SK-N-SH treated with all-trans-retinoic acid at 6 μM for 48 hours (cell line): ENCODE measurements around the gene PIK3R1.

Source experiments
- ATAC-seq: fragments of 200-7000 bp; cut with Tn5 transposase; 3 replicates; pipeline ENCODE4 v1.9.1; 2020; ENCODE audit warnings: mild to moderate bottlenecking, moderate library complexity
- ARNTL ChIP-seq: fragments of 450-650 bp; formaldehyde crosslinking; IDR thresholded peaks from 2 replicates; pipeline ENCODE4 v1.5.0; 2020; ENCODE audit warnings: low read depth, mild to moderate bottlenecking, moderate library complexity, borderline replicate concordance
- BACH2 ChIP-seq: fragments of 250-450 bp; sonication (Bioruptor Pico); IDR thresholded peaks from 2 replicates; pipeline ENCODE4 v1.9.0; 2021; ENCODE audit warnings: mild to moderate bottlenecking, borderline replicate concordance
- CSDC2 ChIP-seq: fragments of 250-450 bp; sonication (Bioruptor Pico); IDR thresholded peaks from 2 replicates; pipeline ENCODE4 v1.5.0; 2020; ENCODE audit warnings: mild to moderate bottlenecking, moderate library complexity
- ESRRG ChIP-seq: fragments of 250-450 bp; sonication (Bioruptor Pico); IDR thresholded peaks from 2 replicates; pipeline ENCODE4 v1.6.1; 2021; ENCODE audit warnings: mild to moderate bottlenecking
- GLIS3 ChIP-seq: fragments of 250-450 bp; sonication (Bioruptor Pico); IDR thresholded peaks from 2 replicates; pipeline ENCODE4 v1.5.0; 2020; ENCODE audit warnings: mild to moderate bottlenecking, moderate library complexity
- OSR1 ChIP-seq: fragments of 250-450 bp; sonication (Bioruptor Pico); IDR thresholded peaks from 2 replicates; pipeline ENCODE4 v1.8.0; 2022; ENCODE audit warnings: moderate library complexity, mild to moderate bottlenecking, inconsistent platforms
- PPARA ChIP-seq: fragments of 250-450 bp; sonication (Bioruptor Pico); IDR thresholded peaks from 2 replicates; pipeline ENCODE4 v1.5.0; 2020; ENCODE audit warnings: mild to moderate bottlenecking, borderline replicate concordance
- RARB ChIP-seq: fragments of 250-450 bp; sonication (Bioruptor Pico); IDR thresholded peaks from 2 replicates; pipeline ENCODE4 v1.8.0; 2021; ENCODE audit warnings: mild to moderate bottlenecking, moderate library complexity
- SNAI2 ChIP-seq: fragments of 250-450 bp; sonication (Bioruptor Pico); IDR thresholded peaks from 2 replicates; pipeline ENCODE4 v1.5.0; 2020; ENCODE audit warnings: mild to moderate bottlenecking, moderate library complexity
- TCF4 ChIP-seq: fragments of 250-450 bp; sonication (Bioruptor Pico); IDR thresholded peaks from 2 replicates; pipeline ENCODE4 v1.8.0; 2021; ENCODE audit warnings: mild to moderate bottlenecking, moderate library complexity, borderline replicate concordance
- ZC3H10 ChIP-seq: fragments of 250-450 bp; sonication (Bioruptor Pico); IDR thresholded peaks from 2 replicates; pipeline ENCODE4 v1.5.1; 2021; ENCODE audit warnings: mild to moderate bottlenecking, moderate library complexity
- ZFP30 ChIP-seq: fragments of 450-650 bp; formaldehyde crosslinking; IDR thresholded peaks from 2 replicates; pipeline ENCODE4 v1.5.0; 2022; ENCODE audit warnings: mild to moderate bottlenecking, moderate library complexity
- ZNF565 ChIP-seq: fragments of 450-650 bp; formaldehyde crosslinking; conservative IDR thresholded peaks from 2 replicates; pipeline ENCODE4 v1.5.0; 2020; ENCODE audit warnings: low read depth, mild to moderate bottlenecking, moderate library complexity
- ZNF70 ChIP-seq: fragments of 450-650 bp; formaldehyde crosslinking; IDR thresholded peaks from 2 replicates; pipeline ENCODE4 v1.5.0; 2020; ENCODE audit warnings: mild to moderate bottlenecking, moderate library complexity
- ZNF8 ChIP-seq: fragments of 450-650 bp; formaldehyde crosslinking; IDR thresholded peaks from 2 replicates; pipeline ENCODE4 v1.5.0; 2020; ENCODE audit warnings: mild to moderate bottlenecking, moderate library complexity
- TF ChIP-seq, protein P1 (sequence below): fragments of 250-450 bp; sonication (Bioruptor Pico); IDR thresholded peaks from 2 replicates; pipeline ENCODE4 v1.8.0; 2020; ENCODE audit warnings: mild to moderate bottlenecking, moderate library complexity, borderline replicate concordance
- TF ChIP-seq, protein P2 (sequence below): fragments of 250-450 bp; sonication (Bioruptor Pico); IDR thresholded peaks from 2 replicates; pipeline ENCODE4 v1.5.1; 2021; ENCODE audit warnings: mild to moderate bottlenecking, moderate library complexity
- TF ChIP-seq, protein P3 (sequence below): fragments of 250-450 bp; sonication (Bioruptor Pico); IDR thresholded peaks from 2 replicates; pipeline ENCODE4 v1.5.1; 2020; ENCODE audit warnings: low read depth, mild to moderate bottlenecking, moderate library complexity
- TF ChIP-seq, protein P4 (sequence below): fragments of 250-450 bp; sonication (Bioruptor Pico); IDR thresholded peaks from 2 replicates; pipeline ENCODE4 v1.8.0; 2021; ENCODE audit warnings: low read depth, mild to moderate bottlenecking, moderate library complexity, borderline replicate concordance
- TF ChIP-seq, protein P5 (sequence below): fragments of 250-450 bp; sonication (Bioruptor Pico); IDR thresholded peaks from 2 replicates; pipeline ENCODE4 v1.5.0; 2020; ENCODE audit warnings: mild to moderate bottlenecking, moderate library complexity

Gene PIK3R1

DNA sequence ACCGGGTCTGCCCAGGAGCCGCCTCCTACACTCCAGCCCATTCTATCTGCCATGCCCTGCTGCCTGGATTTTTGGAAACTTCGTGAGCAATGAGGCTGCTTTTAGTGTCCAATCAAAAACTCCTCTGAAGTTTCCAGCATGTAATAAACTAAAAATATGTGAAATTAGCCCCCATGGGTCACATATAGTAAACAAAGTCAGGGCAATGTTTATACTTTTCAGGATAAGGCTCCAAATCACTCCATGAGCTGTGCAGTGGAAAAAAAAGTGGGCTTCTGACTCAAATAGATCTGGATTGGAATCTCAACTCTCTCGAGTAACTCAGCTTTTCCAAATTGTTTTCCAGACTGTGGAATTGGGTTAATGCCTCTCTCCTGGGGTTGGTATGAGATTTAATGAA lies 68.2 kb downstream of the PIK3R1 start:
- no peak for TF ChIP-seq ARNTL
- no peak for TF ChIP-seq ZNF70 (CRISPR knock-in tag)
- no peak for TF ChIP-seq BACH2 (CRISPR knock-in tag)
- no peak for TF ChIP-seq RARB (CRISPR knock-in tag)
- no peak for TF ChIP-seq SNAI2
- TF ChIP-seq, protein P1, sequence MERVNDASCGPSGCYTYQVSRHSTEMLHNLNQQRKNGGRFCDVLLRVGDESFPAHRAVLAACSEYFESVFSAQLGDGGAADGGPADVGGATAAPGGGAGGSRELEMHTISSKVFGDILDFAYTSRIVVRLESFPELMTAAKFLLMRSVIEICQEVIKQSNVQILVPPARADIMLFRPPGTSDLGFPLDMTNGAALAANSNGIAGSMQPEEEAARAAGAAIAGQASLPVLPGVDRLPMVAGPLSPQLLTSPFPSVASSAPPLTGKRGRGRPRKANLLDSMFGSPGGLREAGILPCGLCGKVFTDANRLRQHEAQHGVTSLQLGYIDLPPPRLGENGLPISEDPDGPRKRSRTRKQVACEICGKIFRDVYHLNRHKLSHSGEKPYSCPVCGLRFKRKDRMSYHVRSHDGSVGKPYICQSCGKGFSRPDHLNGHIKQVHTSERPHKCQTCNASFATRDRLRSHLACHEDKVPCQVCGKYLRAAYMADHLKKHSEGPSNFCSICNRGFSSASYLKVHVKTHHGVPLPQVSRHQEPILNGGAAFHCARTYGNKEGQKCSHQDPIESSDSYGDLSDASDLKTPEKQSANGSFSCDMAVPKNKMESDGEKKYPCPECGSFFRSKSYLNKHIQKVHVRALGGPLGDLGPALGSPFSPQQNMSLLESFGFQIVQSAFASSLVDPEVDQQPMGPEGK (CRISPR knock-in tag), result no peak
- no peak for TF ChIP-seq GLIS3
- no peak for TF ChIP-seq ZNF565 (CRISPR knock-in tag)
- TF ChIP-seq PPARA (CRISPR knock-in tag), result no peak
- TF ChIP-seq, protein P2, sequence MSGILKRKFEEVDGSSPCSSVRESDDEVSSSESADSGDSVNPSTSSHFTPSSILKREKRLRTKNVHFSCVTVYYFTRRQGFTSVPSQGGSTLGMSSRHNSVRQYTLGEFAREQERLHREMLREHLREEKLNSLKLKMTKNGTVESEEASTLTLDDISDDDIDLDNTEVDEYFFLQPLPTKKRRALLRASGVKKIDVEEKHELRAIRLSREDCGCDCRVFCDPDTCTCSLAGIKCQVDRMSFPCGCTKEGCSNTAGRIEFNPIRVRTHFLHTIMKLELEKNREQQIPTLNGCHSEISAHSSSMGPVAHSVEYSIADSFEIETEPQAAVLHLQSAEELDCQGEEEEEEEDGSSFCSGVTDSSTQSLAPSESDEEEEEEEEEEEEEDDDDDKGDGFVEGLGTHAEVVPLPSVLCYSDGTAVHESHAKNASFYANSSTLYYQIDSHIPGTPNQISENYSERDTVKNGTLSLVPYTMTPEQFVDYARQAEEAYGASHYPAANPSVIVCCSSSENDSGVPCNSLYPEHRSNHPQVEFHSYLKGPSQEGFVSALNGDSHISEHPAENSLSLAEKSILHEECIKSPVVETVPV (CRISPR knock-in tag), result no peak
- TF ChIP-seq ZC3H10 (CRISPR knock-in tag), result no peak
- no peak for TF ChIP-seq ZFP30 (CRISPR knock-in tag)
- TF ChIP-seq, all 23 proteins: peak for 0
- ATAC-seq, result no peak

DNA sequence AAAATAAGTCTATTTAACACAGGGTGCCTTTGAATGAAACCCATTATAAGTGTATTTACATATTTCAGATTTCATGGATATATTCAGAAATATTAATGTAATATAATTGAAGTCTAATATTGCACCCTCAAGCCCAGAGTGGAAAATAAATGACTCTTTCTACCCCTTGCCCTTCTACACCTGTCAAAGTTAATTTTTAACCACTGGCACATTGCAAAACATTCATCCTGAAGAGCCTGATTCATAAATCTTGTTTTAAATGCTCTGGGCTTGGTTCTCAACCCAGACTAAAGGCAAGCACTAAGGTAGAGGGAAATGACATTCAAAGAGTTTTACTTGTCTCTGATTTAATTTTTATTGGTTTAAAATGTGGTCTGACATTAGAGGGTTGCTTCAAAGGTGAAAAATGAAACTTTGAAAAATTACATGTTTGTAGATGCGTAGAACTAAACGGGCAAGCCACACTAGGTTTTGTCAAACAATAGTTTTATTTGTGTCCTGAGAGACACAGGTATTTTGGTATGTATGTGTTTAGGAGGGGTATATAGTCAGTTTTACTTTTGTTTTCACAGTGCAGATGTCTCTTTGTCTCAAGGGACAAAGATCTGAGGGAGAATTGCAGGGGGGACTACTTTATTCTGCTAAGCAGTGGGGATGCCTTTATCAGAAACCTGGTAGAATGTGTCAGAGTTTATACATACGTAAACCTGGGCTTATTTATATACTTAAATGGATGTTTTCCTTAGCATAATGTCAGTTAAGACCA lies 69.7 kb downstream of the PIK3R1 start:
- TF ChIP-seq ESRRG (CRISPR knock-in tag) (no peak), PPARA (CRISPR knock-in tag) (no peak), GLIS3 (no peak), TCF4 (CRISPR knock-in tag) (no peak), ZNF565 (CRISPR knock-in tag) (no peak), OSR1 (CRISPR knock-in tag) (no peak), RARB (CRISPR knock-in tag) (no peak), ARNTL (no peak), ZNF8 (no peak), BACH2 (CRISPR knock-in tag) (no peak), CSDC2 (CRISPR knock-in tag) (no peak)
- TF ChIP-seq, protein P3, sequence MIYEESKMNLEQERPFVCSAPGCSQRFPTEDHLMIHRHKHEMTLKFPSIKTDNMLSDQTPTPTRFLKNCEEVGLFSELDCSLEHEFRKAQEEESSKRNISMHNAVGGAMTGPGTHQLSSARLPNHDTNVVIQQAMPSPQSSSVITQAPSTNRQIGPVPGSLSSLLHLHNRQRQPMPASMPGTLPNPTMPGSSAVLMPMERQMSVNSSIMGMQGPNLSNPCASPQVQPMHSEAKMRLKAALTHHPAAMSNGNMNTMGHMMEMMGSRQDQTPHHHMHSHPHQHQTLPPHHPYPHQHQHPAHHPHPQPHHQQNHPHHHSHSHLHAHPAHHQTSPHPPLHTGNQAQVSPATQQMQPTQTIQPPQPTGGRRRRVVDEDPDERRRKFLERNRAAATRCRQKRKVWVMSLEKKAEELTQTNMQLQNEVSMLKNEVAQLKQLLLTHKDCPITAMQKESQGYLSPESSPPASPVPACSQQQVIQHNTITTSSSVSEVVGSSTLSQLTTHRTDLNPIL, result no peak
- TF ChIP-seq, protein P4, sequence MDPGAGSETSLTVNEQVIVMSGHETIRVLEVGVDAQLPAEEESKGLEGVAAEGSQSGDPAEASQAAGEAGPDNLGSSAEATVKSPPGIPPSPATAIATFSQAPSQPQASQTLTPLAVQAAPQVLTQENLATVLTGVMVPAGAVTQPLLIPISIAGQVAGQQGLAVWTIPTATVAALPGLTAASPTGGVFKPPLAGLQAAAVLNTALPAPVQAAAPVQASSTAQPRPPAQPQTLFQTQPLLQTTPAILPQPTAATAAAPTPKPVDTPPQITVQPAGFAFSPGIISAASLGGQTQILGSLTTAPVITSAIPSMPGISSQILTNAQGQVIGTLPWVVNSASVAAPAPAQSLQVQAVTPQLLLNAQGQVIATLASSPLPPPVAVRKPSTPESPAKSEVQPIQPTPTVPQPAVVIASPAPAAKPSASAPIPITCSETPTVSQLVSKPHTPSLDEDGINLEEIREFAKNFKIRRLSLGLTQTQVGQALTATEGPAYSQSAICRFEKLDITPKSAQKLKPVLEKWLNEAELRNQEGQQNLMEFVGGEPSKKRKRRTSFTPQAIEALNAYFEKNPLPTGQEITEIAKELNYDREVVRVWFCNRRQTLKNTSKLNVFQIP, result no peak
- TF ChIP-seq, protein P1 (CRISPR knock-in tag), result no peak
- TF ChIP-seq, protein P2 (CRISPR knock-in tag), result no peak
- TF ChIP-seq, protein P5, sequence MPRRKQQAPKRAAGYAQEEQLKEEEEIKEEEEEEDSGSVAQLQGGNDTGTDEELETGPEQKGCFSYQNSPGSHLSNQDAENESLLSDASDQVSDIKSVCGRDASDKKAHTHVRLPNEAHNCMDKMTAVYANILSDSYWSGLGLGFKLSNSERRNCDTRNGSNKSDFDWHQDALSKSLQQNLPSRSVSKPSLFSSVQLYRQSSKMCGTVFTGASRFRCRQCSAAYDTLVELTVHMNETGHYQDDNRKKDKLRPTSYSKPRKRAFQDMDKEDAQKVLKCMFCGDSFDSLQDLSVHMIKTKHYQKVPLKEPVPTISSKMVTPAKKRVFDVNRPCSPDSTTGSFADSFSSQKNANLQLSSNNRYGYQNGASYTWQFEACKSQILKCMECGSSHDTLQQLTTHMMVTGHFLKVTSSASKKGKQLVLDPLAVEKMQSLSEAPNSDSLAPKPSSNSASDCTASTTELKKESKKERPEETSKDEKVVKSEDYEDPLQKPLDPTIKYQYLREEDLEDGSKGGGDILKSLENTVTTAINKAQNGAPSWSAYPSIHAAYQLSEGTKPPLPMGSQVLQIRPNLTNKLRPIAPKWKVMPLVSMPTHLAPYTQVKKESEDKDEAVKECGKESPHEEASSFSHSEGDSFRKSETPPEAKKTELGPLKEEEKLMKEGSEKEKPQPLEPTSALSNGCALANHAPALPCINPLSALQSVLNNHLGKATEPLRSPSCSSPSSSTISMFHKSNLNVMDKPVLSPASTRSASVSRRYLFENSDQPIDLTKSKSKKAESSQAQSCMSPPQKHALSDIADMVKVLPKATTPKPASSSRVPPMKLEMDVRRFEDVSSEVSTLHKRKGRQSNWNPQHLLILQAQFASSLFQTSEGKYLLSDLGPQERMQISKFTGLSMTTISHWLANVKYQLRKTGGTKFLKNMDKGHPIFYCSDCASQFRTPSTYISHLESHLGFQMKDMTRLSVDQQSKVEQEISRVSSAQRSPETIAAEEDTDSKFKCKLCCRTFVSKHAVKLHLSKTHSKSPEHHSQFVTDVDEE, result no peak
- no peak for ATAC-seq
